ENCODE data around the gene IL11.
A peak's percentile ranks its signal among the peaks of the same experiment; 100 is the strongest.
"Not testable (repeated sequence)": the region's sequence is repeated elsewhere in the genome, so short reads cannot be mapped to it uniquely, and the experiment has no call there.

The IL11 gene

GRCh38 chr19:55408533-55408872 is 38.2 kb upstream of the IL11 start:
- POLR2A ChIA-PET, result interaction anchor here (1.2 to 1.6 kb wide), 3 partner anchors 45 to 149 kb away, joined by 3 to 8 read pairs (median 8); partner anchors contain the start of genes ISOC2 and PPP6R1

GRCh38 chr19:55407800-55408532 is 37.7 kb upstream of the IL11 start:
- Histone ChIP-seq H3K27me3 (replicated peaks in 2 of 5; ENCODE audit: control insufficient read depth in 4 of 5, insufficient read depth in 5 of 5, low read length in 4 of 5) (no peaks in the 10 kb centered on the region), H3K36me3 (ENCODE audit: control insufficient read depth in 4 of 4, insufficient read depth in 4 of 4, low read length in 3 of 4) (peaks cover 2 to 32% (median 23%) of the 10 kb centered on the region in 4 experiments), H3K4me3 (ENCODE audit: control insufficient read depth in 1 of 7, extremely low read depth in 1 of 7, insufficient read depth in 4 of 7, low read depth in 2 of 7, low read length in 6 of 7) (peak overlapping the region in 6 of 7 experiments; percentile 68 to 87 (median 80)), H3K9me3 (ENCODE audit: control extremely low read depth in 1 of 5, control insufficient read depth in 4 of 5, insufficient read depth in 2 of 5, low read depth in 1 of 5, low read length in 4 of 5) (peaks cover 0 to 6% (median 2%) of the 10 kb centered on the region in 5 experiments), H3K4me1 (ENCODE audit: control extremely low read depth in 1 of 4, control insufficient read depth in 4 of 4, insufficient read depth in 4 of 4, low read length in 3 of 4) (peaks cover 5 to 24% (median 22%) of the 10 kb centered on the region in 4 experiments), H3K27ac (ENCODE audit: insufficient read depth in 1 of 2, low read depth in 1 of 2, low read length in 2 of 2, poor library complexity in 1 of 2, severe bottlenecking in 2 of 2) (peak overlapping the region; percentile 88 to 94)
- WGBS (ENCODE audit: insufficient coverage), result under 1% methylated on average over 65 of the region's 72 CpGs
- POLR2A ChIA-PET, result interaction anchor here (0.6 to 1.6 kb wide), 16 partner anchors 11 to 154 kb away, joined by 3 to 15 read pairs (median 6); partner anchors contain the start of genes HSPBP1, ISOC2, KMT5C and PPP6R1
- CTCF ChIA-PET, result interaction anchor here (1.2 to 2.2 kb wide), 2 partner anchors 69 to 116 kb away, joined by 3 to 7 read pairs; no protein-coding TSS in a partner anchor
- DNase-seq, result peak; percentile 100

More at GRCh38 chr19:55408533-55408872, 38.2 kb upstream of the IL11 start:
- Histone ChIP-seq H3K36me3 (ENCODE audit: control insufficient read depth in 4 of 4, insufficient read depth in 4 of 4, low read length in 3 of 4) (peaks cover 2 to 26% (median 18%) of the 10 kb centered on the region in 4 experiments), H3K9me3 (ENCODE audit: control extremely low read depth in 1 of 5, control insufficient read depth in 4 of 5, insufficient read depth in 2 of 5, low read depth in 1 of 5, low read length in 4 of 5) (peaks cover 0 to 6% (median 2%) of the 10 kb centered on the region in 5 experiments), H3K27me3 (replicated peaks in 2 of 5; ENCODE audit: control insufficient read depth in 4 of 5, insufficient read depth in 5 of 5, low read length in 4 of 5) (no peaks in the 10 kb centered on the region), H3K4me1 (ENCODE audit: control extremely low read depth in 1 of 4, control insufficient read depth in 4 of 4, insufficient read depth in 4 of 4, low read length in 3 of 4) (peaks cover 5 to 24% (median 22%) of the 10 kb centered on the region in 4 experiments), H3K4me3 (ENCODE audit: control insufficient read depth in 1 of 7, extremely low read depth in 1 of 7, insufficient read depth in 4 of 7, low read depth in 2 of 7, low read length in 6 of 7) (peak overlapping the region in 5 of 7 experiments; percentile 55 to 78 (median 57)), H3K27ac (ENCODE audit: insufficient read depth in 1 of 2, low read depth in 1 of 2, low read length in 2 of 2, poor library complexity in 1 of 2, severe bottlenecking in 2 of 2) (peak overlapping the region; percentile 65 to 85)
- WGBS (ENCODE audit: insufficient coverage), result 71% methylated on average over 9 of the region's 9 CpGs
- CTCF ChIA-PET, result interaction anchor here (1.2 to 2.7 kb wide), 4 partner anchors 11 to 116 kb away, joined by 3 to 11 read pairs (median 5); no protein-coding TSS in a partner anchor
- no peak for DNase-seq

- WGBS (ENCODE audit: insufficient coverage), result 0% methylated on average over 19 of the region's 36 CpGs
- Histone ChIP-seq H3K36me3 (ENCODE audit: control insufficient read depth in 4 of 4, insufficient read depth in 4 of 4, low read length in 3 of 4) (peaks cover 4 to 37% (median 27%) of the 10 kb centered on the region in 4 experiments), H3K4me1 (ENCODE audit: control extremely low read depth in 1 of 4, control insufficient read depth in 4 of 4, insufficient read depth in 4 of 4, low read length in 3 of 4) (peaks cover 5 to 24% (median 22%) of the 10 kb centered on the region in 4 experiments), H3K4me3 (ENCODE audit: control insufficient read depth in 1 of 7, extremely low read depth in 1 of 7, insufficient read depth in 4 of 7, low read depth in 2 of 7, low read length in 6 of 7) (peak within 1 kb of the TSS; percentile 68 to 87 (median 80)), H3K27ac (ENCODE audit: insufficient read depth in 1 of 2, low read depth in 1 of 2, low read length in 2 of 2, poor library complexity in 1 of 2, severe bottlenecking in 2 of 2) (peak within 1 kb of the TSS; percentile 88 to 94)
- CTCF ChIA-PET; DNase-seq; H3K27me3 ChIP-seq (replicated peaks in 2 of 5; ENCODE audit: control insufficient read depth in 4 of 5, insufficient read depth in 5 of 5, low read length in 4 of 5); H3K9me3 ChIP-seq (ENCODE audit: control extremely low read depth in 1 of 5, control insufficient read depth in 4 of 5, insufficient read depth in 2 of 5, low read depth in 1 of 5, low read length in 4 of 5): not testable (repeated sequence)
- POLR2A ChIA-PET, result interaction anchor here (0.6 to 1.6 kb wide), 17 partner anchors 11 to 153 kb away, joined by 3 to 15 read pairs (median 5); partner anchors contain the start of genes HSPBP1, ISOC2, KMT5C and PPP6R1
These were observed 37.2 kb upstream of the IL11 start, which contains the start of gene UBE2S for GRCh38 chr19:55407550-55407799. TSS of gene UBE2S (minus strand) at chr19:55407788. CDS start at chr19:55407589, 199 bp downstream.

GRCh38 chr19:55406826-55407549 is 36.7 kb upstream of the IL11 start:
- H3K9me3 ChIP-seq (ENCODE audit: control extremely low read depth in 1 of 5, control insufficient read depth in 4 of 5, insufficient read depth in 2 of 5, low read depth in 1 of 5, low read length in 4 of 5), result peaks cover 0 to 6% (median 2%) of the 10 kb centered on the region in 5 experiments
- peak overlapping the region; percentile 88 to 94 for H3K27ac ChIP-seq (ENCODE audit: insufficient read depth in 1 of 2, low read depth in 1 of 2, low read length in 2 of 2, poor library complexity in 1 of 2, severe bottlenecking in 2 of 2)
- peaks cover 4 to 41% (median 32%) of the 10 kb centered on the region in 4 experiments for H3K36me3 ChIP-seq (ENCODE audit: control insufficient read depth in 4 of 4, insufficient read depth in 4 of 4, low read length in 3 of 4)
- no peaks in the 10 kb centered on the region for H3K27me3 ChIP-seq (replicated peaks in 2 of 5; ENCODE audit: control insufficient read depth in 4 of 5, insufficient read depth in 5 of 5, low read length in 4 of 5)
- ChIA-PET POLR2A (interaction anchor here (0.5 to 1.6 kb wide), 15 partner anchors 9 to 265 kb away, joined by 3 to 15 read pairs (median 5); partner anchors contain the start of genes HSPBP1, ISOC2, KMT5C and SHISA7), CTCF (no interaction called here)
- 18% methylated on average over 28 of the region's 35 CpGs for WGBS (ENCODE audit: insufficient coverage)
- DNase-seq, result peak in 2 of 3 donors; percentile 34 to 53
- H3K4me3 ChIP-seq (ENCODE audit: control insufficient read depth in 1 of 7, extremely low read depth in 1 of 7, insufficient read depth in 4 of 7, low read depth in 2 of 7, low read length in 6 of 7), result peak overlapping the region; percentile 68 to 87 (median 80)
- H3K4me1 ChIP-seq (ENCODE audit: control extremely low read depth in 1 of 4, control insufficient read depth in 4 of 4, insufficient read depth in 4 of 4, low read length in 3 of 4), result peaks cover 5 to 24% (median 22%) of the 10 kb centered on the region in 4 experiments

GRCh38 chr19:55406091-55406825 is 36.0 kb upstream of the IL11 start:
- CTCF ChIA-PET, result interaction anchor here (1.1 kb wide), 1 partner anchor 104 kb away, joined by 3 read pairs; no protein-coding TSS in a partner anchor
- Histone ChIP-seq H3K27me3 (replicated peaks in 2 of 5; ENCODE audit: control insufficient read depth in 4 of 5, insufficient read depth in 5 of 5, low read length in 4 of 5) (no peaks in the 10 kb centered on the region), H3K27ac (ENCODE audit: insufficient read depth in 1 of 2, low read depth in 1 of 2, low read length in 2 of 2, poor library complexity in 1 of 2, severe bottlenecking in 2 of 2) (peak overlapping the region; percentile 17 to 94), H3K4me3 (ENCODE audit: control insufficient read depth in 1 of 7, extremely low read depth in 1 of 7, insufficient read depth in 4 of 7, low read depth in 2 of 7, low read length in 6 of 7) (peak overlapping the region in 6 of 7 experiments; percentile 78 to 87 (median 81)), H3K36me3 (ENCODE audit: control insufficient read depth in 4 of 4, insufficient read depth in 4 of 4, low read length in 3 of 4) (peaks cover 7 to 48% (median 37%) of the 10 kb centered on the region in 4 experiments), H3K4me1 (ENCODE audit: control extremely low read depth in 1 of 4, control insufficient read depth in 4 of 4, insufficient read depth in 4 of 4, low read length in 3 of 4) (peaks cover 5 to 24% (median 22%) of the 10 kb centered on the region in 4 experiments), H3K9me3 (ENCODE audit: control extremely low read depth in 1 of 5, control insufficient read depth in 4 of 5, insufficient read depth in 2 of 5, low read depth in 1 of 5, low read length in 4 of 5) (peaks cover 0 to 6% (median 2%) of the 10 kb centered on the region in 5 experiments)
- POLR2A ChIA-PET, result interaction anchor here (0.9 to 1.6 kb wide), 4 partner anchors 12 to 22 kb away, joined by 3 to 7 read pairs (median 3); partner anchors contain the start of gene TMEM238
- WGBS (ENCODE audit: insufficient coverage), result 88% methylated on average over 8 of the region's 14 CpGs
- DNase-seq, result no peak

GRCh38 chr19:55405638-55406037 is 35.4 kb upstream of the IL11 start:
- Histone ChIP-seq H3K9me3 (ENCODE audit: control extremely low read depth in 1 of 5, control insufficient read depth in 4 of 5, insufficient read depth in 2 of 5, low read depth in 1 of 5, low read length in 4 of 5) (peaks cover 0 to 5% (median 2%) of the 10 kb centered on the region in 5 experiments), H3K36me3 (ENCODE audit: control insufficient read depth in 4 of 4, insufficient read depth in 4 of 4, low read length in 3 of 4) (peaks cover 12 to 53% (median 39%) of the 10 kb centered on the region in 4 experiments), H3K4me1 (ENCODE audit: control extremely low read depth in 1 of 4, control insufficient read depth in 4 of 4, insufficient read depth in 4 of 4, low read length in 3 of 4) (peaks cover 5 to 24% (median 22%) of the 10 kb centered on the region in 4 experiments), H3K27me3 (replicated peaks in 2 of 5; ENCODE audit: control insufficient read depth in 4 of 5, insufficient read depth in 5 of 5, low read length in 4 of 5) (no peaks in the 10 kb centered on the region), H3K27ac (ENCODE audit: insufficient read depth in 1 of 2, low read depth in 1 of 2, low read length in 2 of 2, poor library complexity in 1 of 2, severe bottlenecking in 2 of 2) (no peak overlapping the region), H3K4me3 (ENCODE audit: control insufficient read depth in 1 of 7, extremely low read depth in 1 of 7, insufficient read depth in 4 of 7, low read depth in 2 of 7, low read length in 6 of 7) (peak overlapping the region in 2 of 7 experiments; percentile 52 to 87)
- ChIA-PET CTCF (interaction anchor here (0.6 to 1.1 kb wide), 2 partner anchors 76 to 104 kb away, joined by 3 read pairs; no protein-coding TSS in a partner anchor), POLR2A (interaction anchor here (0.9 to 1.1 kb wide), 2 partner anchors 16 to 18 kb away, joined by 3 read pairs; no protein-coding TSS in a partner anchor)
- WGBS (ENCODE audit: insufficient coverage), result 97% methylated on average over 5 of the region's 5 CpGs
- no peak for DNase-seq

All from common myeloid progenitor, CD34-positive (primary cell).